ENCODE results near the gene PCDHGA8.
"Not testable (repeated sequence)": the region's sequence is repeated elsewhere in the genome, so short reads cannot be mapped to it uniquely, and the experiment has no call there.

- peak; percentile 39 to 56 (median 45) for TF ChIP-seq CTCF (IDR thresholded peaks at IDR 0.05)
- not testable (repeated sequence) for TF ChIP-seq POLR2A (IDR thresholded peaks at IDR 0.05)
Measured at GRCh38 chr5:141417494-141418172, 25.2 kb downstream of the PCDHGA8 start, which contains the start of gene PCDHGB7.
